ENCODE data around the gene SNX3. TPM values are rescaled to one million over a fixed set of nuclear protein-coding genes. Genes with fewer than 3 reads are reported as not detected.
"Not testable (repeated sequence)": the region's sequence is repeated elsewhere in the genome, so short reads cannot be mapped to it uniquely, and the experiment has no call there.

The SNX3 gene
- total and polyA plus RNA-seq, 2 experiments from 2014 or later, result 291 to 359 TPM

GRCh38 chr6:108277831-108278230 lies 17.0 kb upstream of the SNX3 start:
- Histone ChIP-seq H4K20me1 (ENCODE audit: insufficient read depth, poor library complexity, severe bottlenecking) (no peaks in the 10 kb centered on the region), H3K79me2 (no peaks in the 10 kb centered on the region), H3K36me3 (replicated peaks; ENCODE audit: insufficient read depth, low read depth) (no peaks in the 10 kb centered on the region), H2AFZ (no peak overlapping the region), H3K4me1 (ENCODE audit: insufficient read depth) (peaks cover 4% of the 10 kb centered on the region), H3K4me2 (no peak overlapping the region), H3K9me2 (replicated peaks; ENCODE audit: insufficient read depth) (no peaks in the 10 kb centered on the region), H3K27me3 (no peaks in the 10 kb centered on the region), H3K4me3 (no peak overlapping the region), H3K27ac (no peak overlapping the region), H3K9me3 (ENCODE audit: low read depth) (no peaks in the 10 kb centered on the region)
- TF ChIP-seq EZH2phosphoT487 (IDR thresholded peaks at IDR 0.05; ENCODE audit: low read depth, severe bottlenecking, unreplicated experiment) (no peak), EZH2 (IDR thresholded peaks at IDR 0.05; ENCODE audit: borderline replicate concordance) (no peak), CTCF (IDR thresholded peaks at IDR 0.05; ENCODE audit: poor library complexity) (no peak)
- 73% methylated on average over 4 of the region's 4 CpGs for WGBS (ENCODE audit: low lambda C conversion rate, missing lambda C conversion rate)
- no peak for DNase-seq (ENCODE audit: low spot score)

GRCh38 chr6:108277295-108277694 lies 16.5 kb upstream of the SNX3 start:
- 100% methylated on average over 1 of the region's 1 CpG for WGBS (ENCODE audit: low lambda C conversion rate, missing lambda C conversion rate)
- no peaks in the 10 kb centered on the region for H3K9me3 ChIP-seq (ENCODE audit: low read depth)

GRCh38 chr6:108275976-108276375 lies 15.1 kb upstream of the SNX3 start:
- 36% methylated on average over 2 of the region's 2 CpGs for WGBS (ENCODE audit: low lambda C conversion rate, missing lambda C conversion rate)
- no peaks in the 10 kb centered on the region for H3K27me3 ChIP-seq
- H3K4me2 ChIP-seq, result no peak overlapping the region
- H3K4me1 ChIP-seq (ENCODE audit: insufficient read depth), result peaks cover 4% of the 10 kb centered on the region
- no peaks in the 10 kb centered on the region for H3K79me2 ChIP-seq
- DNase-seq (ENCODE audit: low spot score), result peak; percentile 17
- H3K27ac ChIP-seq, result no peak overlapping the region
- no peak overlapping the region for H2AFZ ChIP-seq
- H3K9me2 ChIP-seq (replicated peaks; ENCODE audit: insufficient read depth), result no peaks in the 10 kb centered on the region
- no peak overlapping the region for H3K4me3 ChIP-seq
- TF ChIP-seq EZH2phosphoT487 (IDR thresholded peaks at IDR 0.05; ENCODE audit: low read depth, severe bottlenecking, unreplicated experiment) (no peak), CTCF (IDR thresholded peaks at IDR 0.05; ENCODE audit: poor library complexity) (no peak), EZH2 (IDR thresholded peaks at IDR 0.05; ENCODE audit: borderline replicate concordance) (no peak)
- no peaks in the 10 kb centered on the region for H3K9me3 ChIP-seq (ENCODE audit: low read depth)
- H3K36me3 ChIP-seq (replicated peaks; ENCODE audit: insufficient read depth, low read depth), result no peaks in the 10 kb centered on the region
- no peaks in the 10 kb centered on the region for H4K20me1 ChIP-seq (ENCODE audit: insufficient read depth, poor library complexity, severe bottlenecking)

More at GRCh38 chr6:108277295-108277694, 16.5 kb upstream of the SNX3 start:
- Histone ChIP-seq H3K27me3 (no peaks in the 10 kb centered on the region), H3K4me2 (no peak overlapping the region), H3K36me3 (replicated peaks; ENCODE audit: insufficient read depth, low read depth) (no peaks in the 10 kb centered on the region), H3K79me2 (no peaks in the 10 kb centered on the region), H3K4me1 (ENCODE audit: insufficient read depth) (peaks cover 4% of the 10 kb centered on the region), H2AFZ (no peak overlapping the region), H3K4me3 (no peak overlapping the region), H3K27ac (no peak overlapping the region), H4K20me1 (ENCODE audit: insufficient read depth, poor library complexity, severe bottlenecking) (no peaks in the 10 kb centered on the region), H3K9me2 (replicated peaks; ENCODE audit: insufficient read depth) (no peaks in the 10 kb centered on the region)
- TF ChIP-seq EZH2phosphoT487 (IDR thresholded peaks at IDR 0.05; ENCODE audit: low read depth, severe bottlenecking, unreplicated experiment) (no peak), CTCF (IDR thresholded peaks at IDR 0.05; ENCODE audit: poor library complexity) (no peak), EZH2 (IDR thresholded peaks at IDR 0.05; ENCODE audit: borderline replicate concordance) (no peak)
- no peak for DNase-seq (ENCODE audit: low spot score)

GRCh38 chr6:108274546-108274945 lies 13.7 kb upstream of the SNX3 start:
- Histone ChIP-seq H3K36me3 (replicated peaks; ENCODE audit: insufficient read depth, low read depth) (no peaks in the 10 kb centered on the region), H3K9me3 (ENCODE audit: low read depth) (no peaks in the 10 kb centered on the region), H3K79me2 (no peaks in the 10 kb centered on the region), H3K4me1 (ENCODE audit: insufficient read depth) (peaks cover 4% of the 10 kb centered on the region), H3K27ac (no peak overlapping the region), H3K4me2 (no peak overlapping the region), H3K9me2 (replicated peaks; ENCODE audit: insufficient read depth) (no peaks in the 10 kb centered on the region), H3K27me3 (no peaks in the 10 kb centered on the region), H2AFZ (no peak overlapping the region), H4K20me1 (ENCODE audit: insufficient read depth, poor library complexity, severe bottlenecking) (no peaks in the 10 kb centered on the region), H3K4me3 (no peak overlapping the region)
- no peak for DNase-seq (ENCODE audit: low spot score)
- TF ChIP-seq CTCF (IDR thresholded peaks at IDR 0.05; ENCODE audit: poor library complexity) (no peak), EZH2phosphoT487 (IDR thresholded peaks at IDR 0.05; ENCODE audit: low read depth, severe bottlenecking, unreplicated experiment) (no peak), EZH2 (IDR thresholded peaks at IDR 0.05; ENCODE audit: borderline replicate concordance) (no peak)
- WGBS (ENCODE audit: low lambda C conversion rate, missing lambda C conversion rate), result 73% methylated on average over 2 of the region's 2 CpGs

GRCh38 chr6:108269955-108270354 lies 9.1 kb upstream of the SNX3 start:
- not testable (repeated sequence) for H3K4me1 ChIP-seq (ENCODE audit: insufficient read depth); H3K79me2 ChIP-seq; H3K4me2 ChIP-seq; H3K36me3 ChIP-seq (replicated peaks; ENCODE audit: insufficient read depth, low read depth); H2AFZ ChIP-seq; H3K9me3 ChIP-seq (ENCODE audit: low read depth); DNase-seq (ENCODE audit: low spot score); H3K27me3 ChIP-seq; H3K27ac ChIP-seq; H4K20me1 ChIP-seq (ENCODE audit: insufficient read depth, poor library complexity, severe bottlenecking); H3K9me2 ChIP-seq (replicated peaks; ENCODE audit: insufficient read depth); H3K4me3 ChIP-seq
- no CpG with 5 or more reads among the region's 31 CpGs for WGBS (ENCODE audit: low lambda C conversion rate, missing lambda C conversion rate)
